Progenitor cell of endocrine pancreas (in vitro differentiated cells): ENCODE results near the gene GFY. TPM values are rescaled to one million over a fixed set of nuclear protein-coding genes. Genes with fewer than 3 reads are reported as not detected.

Experiments used
- DNase-seq: peaks from one replicate; pipeline ENCODE4 v3.0.0; 2021; ENCODE audit warnings: low spot score; ENCODE audit not compliant: unreplicated experiment
- H3K27ac Mint-ChIP-seq: 2 replicates; pipeline ENCODE4 v1.8.0; 2021; ENCODE audit warnings: mild to moderate bottlenecking, moderate library complexity, mixed read lengths
- H3K27me3 Mint-ChIP-seq: 2 replicates; pipeline ENCODE4 v1.8.0; 2021; ENCODE audit warnings: mixed read lengths
- H3K36me3 Mint-ChIP-seq: 2 replicates; pipeline ENCODE4 v1.8.0; 2022; ENCODE audit warnings: mixed read lengths; ENCODE audit not compliant: insufficient read depth
- H3K4me1 Mint-ChIP-seq: 2 replicates; pipeline ENCODE4 v1.8.0; 2021; ENCODE audit warnings: low read depth, mixed read lengths
- H3K4me3 Mint-ChIP-seq: 2 replicates; pipeline ENCODE4 v1.8.0; 2021; ENCODE audit warnings: low read depth, mild to moderate bottlenecking, moderate library complexity, mixed read lengths
- H3K9me3 Mint-ChIP-seq: 2 replicates; pipeline ENCODE4 v1.8.0; 2021; ENCODE audit warnings: low read depth, mixed read lengths
- total RNA-seq: library from RNA; stranded (reverse); gene quantifications from 2 replicates; pipeline ENCODE4 v1.2.1, GENCODE V29; 2021
- TF ChIP-seq, protein P1 (sequence below): fragments of 200-600 bp; sonication (generic); IDR thresholded peaks from one replicate; pipeline ENCODE4 v1.5.0; 2021; ENCODE audit warnings: antibody characterized with exemption, mild to moderate bottlenecking; ENCODE audit not compliant: unreplicated experiment

The GFY gene
- total RNA-seq, 1 donor from 2014 or later, result not detected

DNA sequence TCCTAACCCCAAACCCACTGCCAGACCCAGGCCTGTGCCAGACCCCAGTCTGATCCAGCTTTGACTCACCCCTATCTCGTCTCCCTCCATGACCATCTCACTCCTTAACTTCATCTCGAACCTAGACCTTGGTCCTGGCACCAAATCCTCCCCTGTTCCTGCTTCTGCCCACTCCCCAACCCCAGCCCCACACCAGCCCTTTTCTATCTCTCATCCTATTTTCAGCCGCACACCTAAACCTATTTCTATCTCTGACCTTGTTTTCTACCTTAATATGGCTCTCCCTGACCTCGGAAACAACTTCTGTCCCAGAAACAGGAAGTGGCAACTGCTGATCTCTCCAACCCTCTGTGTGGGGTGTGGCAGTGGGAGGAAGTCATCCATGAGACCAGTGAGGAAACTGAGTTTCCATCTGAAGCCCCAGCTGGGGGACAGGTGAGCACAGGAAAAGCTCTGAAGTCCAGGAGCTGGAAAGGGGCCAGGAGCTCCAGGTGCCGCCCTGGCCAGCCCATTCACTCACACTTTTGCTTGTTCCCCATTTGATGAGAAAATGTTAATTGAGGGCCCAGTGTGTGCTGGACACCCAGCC lies 15.7 kb upstream of the GFY start:
- DNase-seq, result no peak
- H3K4me3 Mint-ChIP-seq, result no peak overlapping the region
- no peaks in the 10 kb centered on the region for H3K36me3 Mint-ChIP-seq
- H3K27me3 Mint-ChIP-seq, result peaks cover 53% of the 10 kb centered on the region
- H3K27ac Mint-ChIP-seq, result no peak overlapping the region
- TF ChIP-seq, protein P1, sequence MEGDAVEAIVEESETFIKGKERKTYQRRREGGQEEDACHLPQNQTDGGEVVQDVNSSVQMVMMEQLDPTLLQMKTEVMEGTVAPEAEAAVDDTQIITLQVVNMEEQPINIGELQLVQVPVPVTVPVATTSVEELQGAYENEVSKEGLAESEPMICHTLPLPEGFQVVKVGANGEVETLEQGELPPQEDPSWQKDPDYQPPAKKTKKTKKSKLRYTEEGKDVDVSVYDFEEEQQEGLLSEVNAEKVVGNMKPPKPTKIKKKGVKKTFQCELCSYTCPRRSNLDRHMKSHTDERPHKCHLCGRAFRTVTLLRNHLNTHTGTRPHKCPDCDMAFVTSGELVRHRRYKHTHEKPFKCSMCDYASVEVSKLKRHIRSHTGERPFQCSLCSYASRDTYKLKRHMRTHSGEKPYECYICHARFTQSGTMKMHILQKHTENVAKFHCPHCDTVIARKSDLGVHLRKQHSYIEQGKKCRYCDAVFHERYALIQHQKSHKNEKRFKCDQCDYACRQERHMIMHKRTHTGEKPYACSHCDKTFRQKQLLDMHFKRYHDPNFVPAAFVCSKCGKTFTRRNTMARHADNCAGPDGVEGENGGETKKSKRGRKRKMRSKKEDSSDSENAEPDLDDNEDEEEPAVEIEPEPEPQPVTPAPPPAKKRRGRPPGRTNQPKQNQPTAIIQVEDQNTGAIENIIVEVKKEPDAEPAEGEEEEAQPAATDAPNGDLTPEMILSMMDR, result no peak
- no peaks in the 10 kb centered on the region for H3K9me3 Mint-ChIP-seq
- no peaks in the 10 kb centered on the region for H3K4me1 Mint-ChIP-seq

DNA sequence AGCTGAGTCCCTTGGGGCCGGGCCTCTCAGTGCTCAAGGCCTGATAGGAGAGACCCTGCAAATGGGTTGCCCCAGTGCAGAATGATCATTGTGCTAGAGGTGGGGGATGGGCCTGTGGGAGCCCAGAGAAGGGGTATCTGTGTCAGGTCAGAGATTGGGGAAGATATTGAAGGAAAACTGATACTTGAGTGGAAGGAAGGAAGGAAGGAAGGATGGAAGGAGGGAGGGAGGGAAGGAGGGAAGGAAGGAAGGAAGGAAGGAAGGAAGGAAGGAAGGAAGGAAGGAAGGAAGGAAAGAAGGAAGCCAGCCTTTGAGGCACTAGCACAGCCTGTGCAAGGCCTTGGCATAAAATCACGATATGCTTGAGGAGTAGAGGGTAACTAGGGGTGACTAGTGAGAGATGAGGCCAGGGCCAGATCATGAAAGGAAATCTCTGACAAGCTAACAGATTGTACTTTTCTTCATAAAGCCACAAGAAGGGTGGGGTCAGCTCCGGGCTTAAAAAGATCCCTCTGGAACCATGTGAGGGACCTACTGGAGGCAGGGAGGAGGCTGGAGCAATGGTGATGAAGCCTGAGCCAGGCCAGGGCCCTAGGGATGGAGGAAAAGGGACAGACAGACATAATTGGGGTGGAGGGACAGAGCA lies 13.4 kb upstream of the GFY start:
- no peaks in the 10 kb centered on the region for H3K4me1 Mint-ChIP-seq
- H3K9me3 Mint-ChIP-seq, result no peaks in the 10 kb centered on the region
- TF ChIP-seq, protein P1, result no peak
- peaks cover 64% of the 10 kb centered on the region for H3K27me3 Mint-ChIP-seq
- H3K4me3 Mint-ChIP-seq, result no peak overlapping the region
- no peak for DNase-seq
- H3K36me3 Mint-ChIP-seq, result no peaks in the 10 kb centered on the region
- no peak overlapping the region for H3K27ac Mint-ChIP-seq

DNA sequence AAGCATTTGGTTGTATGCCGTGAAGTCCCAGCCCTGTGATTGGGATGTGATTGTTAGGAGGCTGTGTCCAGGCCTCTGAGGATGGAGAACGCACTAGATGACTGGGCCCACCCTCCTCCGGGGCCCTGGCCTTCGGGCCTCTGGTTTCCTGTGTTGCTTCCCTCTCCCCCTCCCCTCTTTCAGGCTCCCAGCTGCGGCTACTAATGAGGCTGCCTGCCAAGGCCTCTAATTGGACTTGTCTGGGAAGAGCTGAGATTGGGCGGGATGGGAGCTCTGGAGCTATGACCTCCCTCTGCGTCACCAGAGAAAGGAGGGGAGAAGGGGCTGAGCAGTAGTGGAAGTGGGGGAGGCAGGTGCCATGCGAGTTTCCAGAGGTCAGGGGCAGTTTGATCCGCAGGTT lies 11.8 kb upstream of the GFY start:
- Mint-ChIP-seq H3K27me3 (peaks cover 70% of the 10 kb centered on the region), H3K4me1 (no peaks in the 10 kb centered on the region), H3K4me3 (no peak overlapping the region), H3K36me3 (no peaks in the 10 kb centered on the region), H3K9me3 (no peaks in the 10 kb centered on the region), H3K27ac (no peak overlapping the region)
- DNase-seq, result no peak
- TF ChIP-seq, protein P1, result no peak

DNA sequence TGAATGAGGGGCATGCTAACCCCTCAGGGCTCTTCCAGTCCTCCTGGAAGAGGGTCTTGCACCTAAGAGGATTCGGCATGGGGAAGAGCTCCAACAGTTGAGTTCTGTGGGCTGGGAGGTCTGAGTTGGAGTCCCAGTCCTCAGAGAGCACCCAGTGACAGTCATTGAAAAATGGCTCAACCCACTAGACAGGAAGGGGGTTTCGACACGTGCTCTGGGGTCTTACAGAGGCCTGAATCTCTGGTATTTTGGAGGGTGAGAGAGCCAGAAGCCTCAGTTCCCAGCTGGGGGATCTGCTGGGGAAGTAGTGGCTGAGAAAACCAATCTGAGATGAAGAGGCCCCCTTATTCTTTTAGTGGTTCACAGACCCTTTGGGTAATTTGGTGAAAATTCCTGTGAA lies 10.9 kb upstream of the GFY start:
- no peaks in the 10 kb centered on the region for H3K9me3 Mint-ChIP-seq
- H3K4me1 Mint-ChIP-seq, result no peaks in the 10 kb centered on the region
- H3K27ac Mint-ChIP-seq, result no peak overlapping the region
- H3K36me3 Mint-ChIP-seq, result no peaks in the 10 kb centered on the region
- no peak for DNase-seq
- H3K27me3 Mint-ChIP-seq, result peaks cover 71% of the 10 kb centered on the region
- TF ChIP-seq, protein P1, result no peak
- H3K4me3 Mint-ChIP-seq, result no peak overlapping the region

DNA sequence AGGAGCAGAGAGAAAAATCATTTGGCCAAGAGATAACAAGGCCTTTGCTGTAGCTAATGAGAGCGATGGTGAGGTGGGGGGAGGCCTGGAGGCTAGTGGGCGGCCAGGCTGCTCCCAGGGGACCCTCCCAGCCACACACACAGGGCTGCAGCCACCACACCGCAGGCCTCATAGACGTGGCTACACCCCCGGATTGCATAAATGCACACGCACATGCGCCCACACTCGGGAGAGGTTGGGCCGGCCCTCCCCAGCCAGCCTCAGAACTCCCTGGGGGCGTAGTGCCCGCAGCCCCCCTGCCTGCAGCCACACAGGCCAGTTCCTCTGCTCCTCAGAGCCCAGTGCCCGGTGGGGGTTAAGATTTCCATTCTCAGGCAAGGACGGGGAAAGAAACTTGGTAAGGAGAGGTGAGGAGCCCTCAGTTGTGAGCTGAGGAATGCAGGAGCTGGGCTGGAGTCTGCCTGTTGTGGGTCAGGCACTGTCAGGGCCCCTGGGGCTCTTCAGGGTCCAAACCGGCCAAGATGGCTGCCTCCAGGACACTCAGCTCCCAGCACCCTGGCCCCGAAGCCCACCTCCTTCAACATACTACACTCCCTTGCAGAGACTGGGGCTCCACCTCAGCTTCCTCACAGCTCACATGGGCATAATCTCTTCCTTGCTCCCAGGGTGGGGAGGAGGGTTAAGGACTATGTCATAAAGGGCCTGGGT lies 9.9 kb upstream of the GFY start:
- H3K4me3 Mint-ChIP-seq, result no peak overlapping the region
- H3K27me3 Mint-ChIP-seq, result peaks cover 73% of the 10 kb centered on the region
- no peak overlapping the region for H3K27ac Mint-ChIP-seq

More for the DNA sequence above, 9.9 kb upstream of the GFY start:
- TF ChIP-seq, protein P1, result no peak
- no peaks in the 10 kb centered on the region for H3K4me1 Mint-ChIP-seq
- no peaks in the 10 kb centered on the region for H3K9me3 Mint-ChIP-seq
- H3K36me3 Mint-ChIP-seq, result no peaks in the 10 kb centered on the region
- DNase-seq, result no peak
